ENCODE data around the gene SLIT3.

The SLIT3 gene

GRCh38 chr5:168916266-168916665 lies 384.7 kb downstream of the SLIT3 start:
- H3K27ac ChIP-seq: no peak overlapping the region
- no peak for TF ChIP-seq CTCF (conservative IDR thresholded peaks at IDR 0.05)

GRCh38 chr5:168914491-168914890 lies 386.4 kb downstream of the SLIT3 start:
- H3K27ac ChIP-seq: no peak overlapping the region
- TF ChIP-seq CTCF (conservative IDR thresholded peaks at IDR 0.05): no peak

DNA sequence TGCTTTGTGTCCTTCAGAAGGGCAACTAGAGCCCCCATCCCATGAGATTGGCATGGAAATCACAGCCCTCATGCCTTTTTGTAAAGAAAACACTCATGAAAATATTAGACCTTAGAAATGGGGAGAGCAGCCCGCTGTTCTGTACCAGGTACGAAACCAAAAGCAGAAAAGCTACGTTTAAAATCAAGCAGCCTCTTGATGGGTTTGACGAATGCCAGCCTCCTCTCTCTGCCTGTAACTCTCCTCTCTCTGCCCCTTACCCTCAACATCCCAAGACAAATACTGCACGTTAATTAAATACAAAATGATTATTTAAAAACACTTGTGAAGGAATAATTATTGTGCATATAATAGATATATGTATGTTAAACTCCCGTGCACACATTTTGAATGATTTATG lies 390.1 kb downstream of the SLIT3 start:
- H3K27ac ChIP-seq: no peak overlapping the region
- no peak for TF ChIP-seq CTCF (conservative IDR thresholded peaks at IDR 0.05)

DNA sequence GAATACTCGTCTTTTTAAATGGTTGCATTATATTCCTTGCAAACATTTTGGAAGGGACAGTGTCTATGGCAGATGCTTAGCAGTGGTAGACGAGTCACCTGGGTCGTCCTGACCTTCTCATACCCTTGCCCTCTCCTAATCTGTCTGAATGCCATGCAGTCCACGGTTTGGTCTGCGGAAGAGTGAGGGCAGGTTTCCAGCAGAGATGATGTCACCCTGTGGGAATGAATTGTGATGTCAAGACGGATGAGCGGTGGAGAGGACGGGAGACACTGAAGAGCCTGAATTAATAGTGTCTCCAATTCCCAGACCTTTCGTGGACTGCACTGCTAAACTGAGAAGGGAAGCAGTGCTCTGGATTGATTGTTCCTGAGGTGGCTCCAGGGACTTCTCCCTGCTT lies 392.7 kb downstream of the SLIT3 start:
- no peak for TF ChIP-seq CTCF (conservative IDR thresholded peaks at IDR 0.05)
- H3K27ac ChIP-seq: no peak overlapping the region

DNA sequence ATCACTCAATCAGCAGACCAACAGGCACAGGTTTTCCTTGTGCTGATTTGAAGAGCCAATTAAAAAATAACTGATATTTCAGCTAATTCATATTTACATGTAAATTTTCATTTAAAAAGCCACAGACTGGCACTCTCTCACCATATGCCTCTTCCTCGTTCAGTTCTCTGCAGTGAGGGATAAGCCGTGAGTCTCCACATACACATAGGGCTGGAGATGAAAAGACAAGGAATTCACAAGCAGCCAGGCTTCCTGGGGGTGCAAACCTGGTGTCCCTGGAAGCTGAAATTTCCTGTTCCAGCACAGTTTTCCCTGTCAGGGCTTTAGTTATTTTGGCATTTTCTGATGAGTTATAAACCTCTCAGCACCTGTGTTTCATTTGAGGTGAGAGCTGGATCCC lies 397.9 kb downstream of the SLIT3 start:
- TF ChIP-seq CTCF (conservative IDR thresholded peaks at IDR 0.05): no peak
- H3K27ac ChIP-seq: no peak overlapping the region

DNA sequence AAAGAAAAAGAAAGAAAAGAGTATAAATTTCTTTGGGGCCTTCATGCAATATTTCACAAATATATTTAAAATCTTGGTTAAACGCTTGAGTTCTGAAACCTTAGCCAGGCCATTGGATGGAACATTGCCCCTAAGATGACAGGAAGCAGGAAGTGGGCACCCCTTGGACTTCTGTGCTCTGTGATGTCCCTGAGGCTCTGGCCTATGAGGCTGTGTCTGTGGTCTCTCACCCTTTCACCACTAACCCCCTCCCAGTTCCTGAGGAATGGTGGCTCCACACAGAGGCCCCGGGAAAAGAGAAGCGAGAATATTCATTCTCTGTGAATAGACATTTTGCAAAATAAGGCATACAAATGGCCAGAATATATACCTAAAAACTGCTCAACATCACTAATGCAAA lies 401.3 kb downstream of the SLIT3 start:
- no peak for TF ChIP-seq CTCF (conservative IDR thresholded peaks at IDR 0.05)

DNA sequence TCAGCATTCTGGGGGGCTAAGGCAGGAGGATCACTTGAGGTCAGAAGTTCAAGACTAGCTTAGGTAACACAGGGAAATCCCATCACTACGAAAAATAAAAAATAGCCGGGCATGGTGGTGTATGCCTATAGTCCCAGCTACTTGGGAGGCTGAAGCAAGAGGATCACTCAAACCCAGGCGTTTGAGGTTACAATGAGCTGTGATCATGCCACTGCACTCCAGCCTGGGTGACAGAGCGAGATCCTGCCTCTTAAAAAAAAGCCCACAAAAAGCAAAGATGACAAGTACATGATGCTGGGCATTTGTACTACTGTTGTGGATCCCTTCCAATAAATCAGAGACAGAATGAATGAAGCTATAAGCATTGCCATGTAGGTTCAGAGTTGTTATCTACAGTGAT lies 401.7 kb downstream of the SLIT3 start:
- no peak overlapping the region for H3K27ac ChIP-seq
- no peak for TF ChIP-seq CTCF (conservative IDR thresholded peaks at IDR 0.05)

More for the DNA sequence above, 401.3 kb downstream of the SLIT3 start:
- no peak overlapping the region for H3K27ac ChIP-seq

Measured in VCaP (cell line).